BLaER1 treated with 17β-estradiol and CSF1 and Interleukin-3, amounts not matched to agents 10 nM and 100 nM (cell line): ENCODE results near the gene ZDHHC21.

Experiments used
- H3K27ac ChIP-seq, 11 experiments: shearing (Covaris generic); formaldehyde crosslinking; 2 replicates each; pipeline ENCODE4 v1.8.1; 2022
- H3K27me3 ChIP-seq, 11 experiments: shearing (Covaris generic); formaldehyde crosslinking; 2 replicates each; pipeline ENCODE4 v1.8.1; 2022
- H3K36me3 ChIP-seq, 11 experiments: shearing (Covaris generic); formaldehyde crosslinking; 2 replicates each; pipeline ENCODE4 v1.8.1; 2022
- H3K4me1 ChIP-seq, 10 experiments: shearing (Covaris generic); formaldehyde crosslinking; 2 replicates each; pipeline ENCODE4 v1.8.1; 2022
- H3K4me2 ChIP-seq, 11 experiments: shearing (Covaris generic); formaldehyde crosslinking; 2 replicates each; pipeline ENCODE4 v1.8.1; 2022
- H3K4me3 ChIP-seq, 10 experiments: shearing (Covaris generic); formaldehyde crosslinking; 2 replicates each; pipeline ENCODE4 v1.8.1; 2022
- H3K9ac ChIP-seq, 11 experiments: shearing (Covaris generic); formaldehyde crosslinking; 2 replicates each; pipeline ENCODE4 v1.8.1; 2022
- H3K9me3 ChIP-seq, 11 experiments: shearing (Covaris generic); formaldehyde crosslinking; replicated peaks in 1 of 11; 2 replicates each; pipeline ENCODE4 v1.8.1; 2022
- H4K20me1 ChIP-seq, 11 experiments: shearing (Covaris generic); formaldehyde crosslinking; 2 replicates each; pipeline ENCODE4 v1.8.1; 2022
- Cebpa-rat ChIP-seq, 11 experiments: shearing (Covaris generic); IDR thresholded peaks; 2 replicates each; pipeline ENCODE4 v1.8.1; 2022

The ZDHHC21 gene

GRCh38 chr9:14713187-14713767 lies 20.0 kb upstream of the ZDHHC21 start:
- peak overlapping the region in 2 of 11 experiments; percentile 12; a peak in 3 of 22 replicates for H3K4me2 ChIP-seq
- H3K9me3 ChIP-seq = peaks cover 0 to 21% (median 10%) of the 10 kb centered on the region in 11 experiments; a peak in 15 of 22 replicates
- H3K4me1 ChIP-seq = peaks cover 0 to 6% (median 2%) of the 10 kb centered on the region in 10 experiments; a peak in 6 of 20 replicates
- no peak overlapping the region for H3K4me3 ChIP-seq
- no peaks in the 10 kb centered on the region for H3K36me3 ChIP-seq
- TF ChIP-seq Cebpa-rat (IDR thresholded peaks at IDR 0.05) = no peak
- H3K9ac ChIP-seq = no peak overlapping the region
- no peak overlapping the region for H3K27ac ChIP-seq
- peaks cover 0 to 34% (median 0%) of the 10 kb centered on the region in 11 experiments; a peak in 5 of 22 replicates for H3K27me3 ChIP-seq
- H4K20me1 ChIP-seq = no peaks in the 10 kb centered on the region

- H3K4me3 ChIP-seq = no peak overlapping the region
- H3K27me3 ChIP-seq = peaks cover 0 to 50% (median 0%) of the 10 kb centered on the region in 11 experiments; a peak in 6 of 22 replicates
- no peaks in the 10 kb centered on the region for H3K36me3 ChIP-seq
- no peak overlapping the region for H3K27ac ChIP-seq
- no peak for TF ChIP-seq Cebpa-rat (IDR thresholded peaks at IDR 0.05)
- no peaks in the 10 kb centered on the region for H4K20me1 ChIP-seq
- H3K4me1 ChIP-seq = peaks cover 0 to 10% (median 2%) of the 10 kb centered on the region in 10 experiments; a peak in 6 of 20 replicates
- H3K9me3 ChIP-seq = peaks cover 19 to 41% (median 26%) of the 10 kb centered on the region in 11 experiments; a peak in 21 of 22 replicates
- no peak overlapping the region for H3K9ac ChIP-seq
- no peak overlapping the region for H3K4me2 ChIP-seq
Measured at GRCh38 chr9:14710804-14711203, 17.6 kb upstream of the ZDHHC21 start.

- Histone ChIP-seq H3K4me1 (peaks cover 0 to 5% (median 0%) of the 10 kb centered on the region in 10 experiments; a peak in 2 of 20 replicates), H3K36me3 (no peaks in the 10 kb centered on the region), H3K4me2 (peak overlapping the region in 2 of 11 experiments; percentile 12 to 41; a peak in 3 of 22 replicates), H3K27me3 (peaks cover 0 to 79% (median 0%) of the 10 kb centered on the region in 11 experiments; a peak in 6 of 22 replicates), H3K4me3 (no peak overlapping the region), H3K9ac (no peak overlapping the region), H3K27ac (no peak overlapping the region), H4K20me1 (no peaks in the 10 kb centered on the region), H3K9me3 (peaks cover 42 to 67% (median 48%) of the 10 kb centered on the region in 11 experiments)
- no peak for TF ChIP-seq Cebpa-rat (IDR thresholded peaks at IDR 0.05)
Measured at GRCh38 chr9:14706530-14707140, 13.4 kb upstream of the ZDHHC21 start.

GRCh38 chr9:14705079-14705478 lies 11.8 kb upstream of the ZDHHC21 start:
- no peaks in the 10 kb centered on the region for H4K20me1 ChIP-seq
- H3K9ac ChIP-seq = no peak overlapping the region
- H3K4me3 ChIP-seq = no peak overlapping the region
- no peak for TF ChIP-seq Cebpa-rat (IDR thresholded peaks at IDR 0.05)
- H3K27ac ChIP-seq = no peak overlapping the region
- H3K4me1 ChIP-seq = 0 out of 20 replicates have a peak, but pooled peaks cover 0 to 5% (median 0%) of the 10 kb centered on the region in 10 experiments
- H3K4me2 ChIP-seq = no peak overlapping the region
- H3K9me3 ChIP-seq = peaks cover 39 to 63% (median 47%) of the 10 kb centered on the region in 11 experiments
- H3K36me3 ChIP-seq = no peaks in the 10 kb centered on the region
- peaks cover 0 to 80% (median 0%) of the 10 kb centered on the region in 11 experiments; a peak in 6 of 22 replicates for H3K27me3 ChIP-seq

- TF ChIP-seq Cebpa-rat (IDR thresholded peaks at IDR 0.05) = no peak
- no peak overlapping the region for H3K4me2 ChIP-seq
- no peaks in the 10 kb centered on the region for H3K36me3 ChIP-seq
- H3K4me1 ChIP-seq = 0 out of 20 replicates have a peak, but pooled peaks cover 0 to 5% (median 0%) of the 10 kb centered on the region in 10 experiments
- no peak overlapping the region for H3K4me3 ChIP-seq
- H3K27ac ChIP-seq = no peak overlapping the region
- no peaks in the 10 kb centered on the region for H4K20me1 ChIP-seq
- no peak overlapping the region for H3K9ac ChIP-seq
- H3K27me3 ChIP-seq = peaks cover 0 to 84% (median 0%) of the 10 kb centered on the region in 11 experiments; a peak in 6 of 22 replicates
- H3K9me3 ChIP-seq = peaks cover 38 to 55% (median 47%) of the 10 kb centered on the region in 11 experiments
Measured at GRCh38 chr9:14704281-14704680, 11.0 kb upstream of the ZDHHC21 start.

- Histone ChIP-seq H3K9me3 (peaks cover 30 to 38% (median 34%) of the 10 kb centered on the region in 11 experiments), H3K36me3 (no peaks in the 10 kb centered on the region), H3K4me2 (no peak overlapping the region), H3K4me3 (no peak overlapping the region), H3K27ac (no peak overlapping the region), H3K27me3 (peaks cover 0 to 75% (median 0%) of the 10 kb centered on the region in 11 experiments; a peak in 6 of 22 replicates), H4K20me1 (no peaks in the 10 kb centered on the region), H3K9ac (no peak overlapping the region), H3K4me1 (0 out of 20 replicates have a peak, but pooled peaks cover 0 to 5% (median 0%) of the 10 kb centered on the region in 10 experiments)
- TF ChIP-seq Cebpa-rat (IDR thresholded peaks at IDR 0.05) = no peak
Measured at GRCh38 chr9:14702200-14702720, 9.0 kb upstream of the ZDHHC21 start.

GRCh38 chr9:14692470-14693250 lies 572 bp downstream of the ZDHHC21 start:
- Histone ChIP-seq H3K4me3 (peak overlapping the region; percentile 70 to 86 (median 76)), H3K9ac (peak overlapping the region; percentile 74 to 86 (median 81)), H3K27ac (peak overlapping the region; percentile 41 to 81 (median 75); a peak in 19 of 22 replicates), H3K36me3 (peaks cover 8 to 27% (median 19%) of the 10 kb centered on the region in 11 experiments; a peak in 17 of 22 replicates), H4K20me1 (peaks cover 0 to 7% (median 0%) of the 10 kb centered on the region in 11 experiments; a peak in 3 of 22 replicates), H3K9me3 (no peaks in the 10 kb centered on the region), H3K4me1 (peaks cover 7 to 24% (median 19%) of the 10 kb centered on the region in 10 experiments; a peak in 19 of 20 replicates), H3K27me3 (peaks cover 0 to 10% (median 0%) of the 10 kb centered on the region in 11 experiments; a peak in 3 of 22 replicates), H3K4me2 (peak overlapping the region; percentile 80 to 98 (median 90))
- TF ChIP-seq Cebpa-rat (IDR thresholded peaks at IDR 0.05) = no peak
